HEK293 (cell line): ENCODE measurements around the gene EIF5A.

Source experiments
- GLIS1 ChIP-seq: fragments of 450-650 bp; formaldehyde crosslinking; IDR thresholded peaks from 2 replicates; pipeline ENCODE4 v1.5.1; 2016; ENCODE audit warnings: missing biosample characterization, missing genetic modification characterization
- HOXA7 ChIP-seq: sonication (generic); formaldehyde crosslinking; IDR thresholded peaks from 2 replicates; pipeline ENCODE4 v1.8.1; 2022; ENCODE audit warnings: missing genetic modification reagents, borderline replicate concordance
- HOXC10 ChIP-seq: sonication (generic); formaldehyde crosslinking; IDR thresholded peaks from 2 replicates; pipeline ENCODE4 v1.8.1; 2023; ENCODE audit warnings: mild to moderate bottlenecking, missing genetic modification reagents
- MZF1 ChIP-seq: fragments of 450-650 bp; formaldehyde crosslinking; IDR thresholded peaks from 2 replicates; pipeline ENCODE4 v1.5.1; 2017; ENCODE audit warnings: missing biosample characterization, missing genetic modification characterization, borderline replicate concordance
- OVOL3 ChIP-seq: fragments of 450-650 bp; formaldehyde crosslinking; IDR thresholded peaks from 2 replicates; pipeline ENCODE4 v1.5.1; 2016; ENCODE audit warnings: missing biosample characterization, missing genetic modification characterization
- PRDM1 ChIP-seq: fragments of 450-650 bp; formaldehyde crosslinking; IDR thresholded peaks from 2 replicates; pipeline ENCODE4; 2016; ENCODE audit warnings: missing biosample characterization, missing genetic modification characterization
- TCF7L2 ChIP-seq: IDR thresholded peaks from 2 replicates; pipeline ENCODE4 v1.6.1; 2011; ENCODE audit warnings: low read depth, mild to moderate bottlenecking, inconsistent platforms, low read length, moderate library complexity, borderline replicate concordance
- YY1 ChIP-seq: fragments of 450-650 bp; formaldehyde crosslinking; IDR thresholded peaks from 2 replicates; pipeline ENCODE4 v1.5.1; 2018; ENCODE audit warnings: missing biosample characterization, missing genetic modification characterization
- ZEB2 ChIP-seq: fragments of 450-650 bp; formaldehyde crosslinking; IDR thresholded peaks from 2 replicates; pipeline ENCODE4 v1.5.1; 2016; ENCODE audit warnings: missing biosample characterization, missing genetic modification characterization
- ZNF10 ChIP-seq: fragments of 450-650 bp; formaldehyde crosslinking; IDR thresholded peaks from 2 replicates; pipeline ENCODE4 v1.5.1; 2017; ENCODE audit warnings: missing biosample characterization, missing genetic modification characterization
- ZNF140 ChIP-seq: fragments of 450-650 bp; formaldehyde crosslinking; IDR thresholded peaks from 2 replicates; pipeline ENCODE4 v1.5.1; 2016; ENCODE audit warnings: missing biosample characterization, missing genetic modification characterization
- ZNF155 ChIP-seq: fragments of 450-650 bp; formaldehyde crosslinking; IDR thresholded peaks from 2 replicates; pipeline ENCODE4 v1.5.1; 2016; ENCODE audit warnings: missing biosample characterization, missing genetic modification characterization
- ZNF214 ChIP-seq: fragments of 450-650 bp; formaldehyde crosslinking; IDR thresholded peaks from 2 replicates; pipeline ENCODE4 v1.5.1; 2017; ENCODE audit warnings: missing biosample characterization, mild to moderate bottlenecking, missing genetic modification characterization, borderline replicate concordance
- ZNF239 ChIP-seq: fragments of 450-650 bp; formaldehyde crosslinking; IDR thresholded peaks from 2 replicates; pipeline ENCODE4 v1.5.1; 2016; ENCODE audit warnings: missing biosample characterization, missing genetic modification characterization
- ZNF341 ChIP-seq: fragments of 450-650 bp; formaldehyde crosslinking; IDR thresholded peaks from 2 replicates; pipeline ENCODE4; 2016; ENCODE audit warnings: low read depth, missing biosample characterization, missing genetic modification characterization
- ZNF366 ChIP-seq: fragments of 450-650 bp; formaldehyde crosslinking; conservative IDR thresholded peaks from 2 replicates; pipeline ENCODE4 v1.5.1; 2016; ENCODE audit warnings: missing biosample characterization, missing genetic modification characterization
- ZNF473 ChIP-seq: fragments of 450-650 bp; formaldehyde crosslinking; IDR thresholded peaks from 2 replicates; pipeline ENCODE4 v1.5.1; 2017; ENCODE audit warnings: missing biosample characterization, missing genetic modification characterization
- ZNF48 ChIP-seq: fragments of 450-650 bp; formaldehyde crosslinking; IDR thresholded peaks from 2 replicates; pipeline ENCODE4 v1.5.1; 2016; ENCODE audit warnings: missing biosample characterization, missing genetic modification characterization
- ZNF530 ChIP-seq: fragments of 450-650 bp; formaldehyde crosslinking; IDR thresholded peaks from 2 replicates; pipeline ENCODE4 v1.5.1; 2016; ENCODE audit warnings: low read depth, missing biosample characterization, missing genetic modification characterization
- ZNF544 ChIP-seq: fragments of 450-650 bp; formaldehyde crosslinking; IDR thresholded peaks from 2 replicates; pipeline ENCODE4 v1.5.0; 2017; ENCODE audit warnings: missing biosample characterization, missing genetic modification characterization
- ZNF623 ChIP-seq: fragments of 450-650 bp; formaldehyde crosslinking; IDR thresholded peaks from 2 replicates; pipeline ENCODE4 v1.5.1; 2016; ENCODE audit warnings: missing biosample characterization, missing genetic modification characterization
- ZNF629 ChIP-seq: fragments of 450-650 bp; formaldehyde crosslinking; IDR thresholded peaks from 2 replicates; pipeline ENCODE4 v1.5.1; 2017; ENCODE audit warnings: missing biosample characterization, missing genetic modification characterization
- ZNF747 ChIP-seq: fragments of 450-650 bp; formaldehyde crosslinking; IDR thresholded peaks from 2 replicates; pipeline ENCODE4 v1.5.1; 2016; ENCODE audit warnings: missing biosample characterization, missing genetic modification characterization
- ZNF76 ChIP-seq: fragments of 450-650 bp; formaldehyde crosslinking; IDR thresholded peaks from 2 replicates; pipeline ENCODE4; 2016; ENCODE audit warnings: low read depth, missing biosample characterization, missing genetic modification characterization, borderline replicate concordance
- ZNF830 ChIP-seq: fragments of 450-650 bp; IDR thresholded peaks from 2 replicates; pipeline ENCODE4 v1.5.0; 2018; ENCODE audit warnings: missing biosample characterization, missing genetic modification characterization, low read depth, mild to moderate bottlenecking, moderate library complexity
- ZSCAN30 ChIP-seq: fragments of 450-650 bp; IDR thresholded peaks from 2 replicates; pipeline ENCODE4 v1.5.1; 2018; ENCODE audit warnings: missing biosample characterization, mild to moderate bottlenecking, missing genetic modification characterization, moderate library complexity
- TF ChIP-seq, protein P1 (sequence below): fragments of 450-650 bp; formaldehyde crosslinking; IDR thresholded peaks from 2 replicates; pipeline ENCODE4 v1.5.1; 2016; ENCODE audit warnings: missing biosample characterization, missing genetic modification characterization
- TF ChIP-seq, protein P2 (sequence below): fragments of 450-650 bp; formaldehyde crosslinking; IDR thresholded peaks from 2 replicates; pipeline ENCODE4 v1.5.1; 2016; ENCODE audit warnings: missing biosample characterization, missing genetic modification characterization
- TF ChIP-seq, protein P3 (sequence below): fragments of 450-650 bp; formaldehyde crosslinking; IDR thresholded peaks from 2 replicates; pipeline ENCODE4 v1.5.1; 2016; ENCODE audit warnings: missing biosample characterization, missing genetic modification characterization
- TF ChIP-seq, protein P4 (sequence below): fragments of 450-650 bp; formaldehyde crosslinking; IDR thresholded peaks from 2 replicates; pipeline ENCODE4 v1.5.0; 2017; ENCODE audit warnings: missing biosample characterization, missing genetic modification characterization, borderline replicate concordance
- TF ChIP-seq, protein P5 (sequence below): fragments of 450-650 bp; formaldehyde crosslinking; IDR thresholded peaks from 2 replicates; pipeline ENCODE4 v1.5.1; 2016; ENCODE audit warnings: missing biosample characterization, missing genetic modification characterization, low read depth

The EIF5A gene

DNA sequence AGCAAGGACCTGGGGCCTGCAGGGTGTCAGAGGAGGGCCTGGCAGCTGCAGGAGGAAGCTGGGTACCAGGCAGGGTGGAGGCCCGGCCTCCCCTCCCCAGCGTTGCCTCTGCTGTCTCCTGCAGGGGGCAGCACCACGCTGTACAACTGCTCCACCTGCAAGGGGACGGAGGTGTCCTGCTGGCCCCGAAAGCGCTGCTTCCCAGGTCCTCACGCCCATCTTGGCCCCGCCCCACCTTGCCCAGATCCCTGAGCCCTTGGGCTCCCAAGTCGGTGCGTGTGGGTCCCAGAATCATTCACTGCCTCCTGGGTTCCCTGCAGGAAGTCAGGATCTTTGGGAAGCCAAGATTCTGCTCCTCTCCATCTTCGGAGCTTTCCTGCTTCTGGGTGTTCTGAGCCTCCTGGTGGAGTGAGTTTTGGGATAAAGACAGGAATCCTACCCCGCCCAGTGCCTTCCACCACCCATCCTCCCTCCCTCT lies 48.7 kb downstream of the EIF5A start (continued):
- TF ChIP-seq, protein P1, sequence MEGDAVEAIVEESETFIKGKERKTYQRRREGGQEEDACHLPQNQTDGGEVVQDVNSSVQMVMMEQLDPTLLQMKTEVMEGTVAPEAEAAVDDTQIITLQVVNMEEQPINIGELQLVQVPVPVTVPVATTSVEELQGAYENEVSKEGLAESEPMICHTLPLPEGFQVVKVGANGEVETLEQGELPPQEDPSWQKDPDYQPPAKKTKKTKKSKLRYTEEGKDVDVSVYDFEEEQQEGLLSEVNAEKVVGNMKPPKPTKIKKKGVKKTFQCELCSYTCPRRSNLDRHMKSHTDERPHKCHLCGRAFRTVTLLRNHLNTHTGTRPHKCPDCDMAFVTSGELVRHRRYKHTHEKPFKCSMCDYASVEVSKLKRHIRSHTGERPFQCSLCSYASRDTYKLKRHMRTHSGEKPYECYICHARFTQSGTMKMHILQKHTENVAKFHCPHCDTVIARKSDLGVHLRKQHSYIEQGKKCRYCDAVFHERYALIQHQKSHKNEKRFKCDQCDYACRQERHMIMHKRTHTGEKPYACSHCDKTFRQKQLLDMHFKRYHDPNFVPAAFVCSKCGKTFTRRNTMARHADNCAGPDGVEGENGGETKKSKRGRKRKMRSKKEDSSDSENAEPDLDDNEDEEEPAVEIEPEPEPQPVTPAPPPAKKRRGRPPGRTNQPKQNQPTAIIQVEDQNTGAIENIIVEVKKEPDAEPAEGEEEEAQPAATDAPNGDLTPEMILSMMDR (tag by site-specific recombination), result peak; percentile 93
- no peak for TF ChIP-seq HOXC10
- no peak for TF ChIP-seq ZNF473
- no peak for TF ChIP-seq HOXA7 (CRISPR knock-in tag)
- no peak for TF ChIP-seq ZNF239 (tag by site-specific recombination)
- no peak for TF ChIP-seq ZNF830 (tag by site-specific recombination)
- TF ChIP-seq, protein P2, sequence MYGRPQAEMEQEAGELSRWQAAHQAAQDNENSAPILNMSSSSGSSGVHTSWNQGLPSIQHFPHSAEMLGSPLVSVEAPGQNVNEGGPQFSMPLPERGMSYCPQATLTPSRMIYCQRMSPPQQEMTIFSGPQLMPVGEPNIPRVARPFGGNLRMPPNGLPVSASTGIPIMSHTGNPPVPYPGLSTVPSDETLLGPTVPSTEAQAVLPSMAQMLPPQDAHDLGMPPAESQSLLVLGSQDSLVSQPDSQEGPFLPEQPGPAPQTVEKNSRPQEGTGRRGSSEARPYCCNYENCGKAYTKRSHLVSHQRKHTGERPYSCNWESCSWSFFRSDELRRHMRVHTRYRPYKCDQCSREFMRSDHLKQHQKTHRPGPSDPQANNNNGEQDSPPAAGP (tag by site-specific recombination), result peak; percentile 78; the same call in 1 of the 2 replicates
- TF ChIP-seq ZNF76 (tag by site-specific recombination), result peak; percentile 71; the same call in 1 of the 2 replicates
- TF ChIP-seq MZF1, result no peak
- 0 out of 2 replicates have a peak, but pooled peaks have one; percentile 19 for TF ChIP-seq ZNF366 (tag by site-specific recombination)
- TF ChIP-seq ZNF341, result peak; percentile 44; the same call in 1 of the 2 replicates
- TF ChIP-seq OVOL3, result no peak
- peak; percentile 88 for TF ChIP-seq ZNF10
- TF ChIP-seq YY1 (tag by site-specific recombination), result no peak
- no peak for TF ChIP-seq ZNF155 (tag by site-specific recombination)
- peak; percentile 73 for TF ChIP-seq GLIS1 (tag by site-specific recombination)
- TF ChIP-seq ZNF48 (tag by site-specific recombination), result no peak
- TF ChIP-seq ZNF140 (tag by site-specific recombination), result no peak
- no peak for TF ChIP-seq ZNF747 (tag by site-specific recombination)
- TF ChIP-seq PRDM1 (tag by site-specific recombination), result no peak
- TF ChIP-seq, protein P3, sequence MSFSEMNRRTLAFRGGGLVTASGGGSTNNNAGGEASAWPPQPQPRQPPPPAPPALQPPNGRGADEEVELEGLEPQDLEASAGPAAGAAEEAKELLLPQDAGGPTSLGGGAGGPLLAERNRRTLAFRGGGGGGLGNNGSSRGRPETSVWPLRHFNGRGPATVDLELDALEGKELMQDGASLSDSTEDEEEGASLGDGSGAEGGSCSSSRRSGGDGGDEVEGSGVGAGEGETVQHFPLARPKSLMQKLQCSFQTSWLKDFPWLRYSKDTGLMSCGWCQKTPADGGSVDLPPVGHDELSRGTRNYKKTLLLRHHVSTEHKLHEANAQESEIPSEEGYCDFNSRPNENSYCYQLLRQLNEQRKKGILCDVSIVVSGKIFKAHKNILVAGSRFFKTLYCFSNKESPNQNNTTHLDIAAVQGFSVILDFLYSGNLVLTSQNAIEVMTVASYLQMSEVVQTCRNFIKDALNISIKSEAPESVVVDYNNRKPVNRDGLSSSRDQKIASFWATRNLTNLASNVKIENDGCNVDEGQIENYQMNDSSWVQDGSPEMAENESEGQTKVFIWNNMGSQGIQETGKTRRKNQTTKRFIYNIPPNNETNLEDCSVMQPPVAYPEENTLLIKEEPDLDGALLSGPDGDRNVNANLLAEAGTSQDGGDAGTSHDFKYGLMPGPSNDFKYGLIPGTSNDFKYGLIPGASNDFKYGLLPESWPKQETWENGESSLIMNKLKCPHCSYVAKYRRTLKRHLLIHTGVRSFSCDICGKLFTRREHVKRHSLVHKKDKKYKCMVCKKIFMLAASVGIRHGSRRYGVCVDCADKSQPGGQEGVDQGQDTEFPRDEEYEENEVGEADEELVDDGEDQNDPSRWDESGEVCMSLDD (tag by site-specific recombination), result peak; percentile 81
- TF ChIP-seq, protein P4, sequence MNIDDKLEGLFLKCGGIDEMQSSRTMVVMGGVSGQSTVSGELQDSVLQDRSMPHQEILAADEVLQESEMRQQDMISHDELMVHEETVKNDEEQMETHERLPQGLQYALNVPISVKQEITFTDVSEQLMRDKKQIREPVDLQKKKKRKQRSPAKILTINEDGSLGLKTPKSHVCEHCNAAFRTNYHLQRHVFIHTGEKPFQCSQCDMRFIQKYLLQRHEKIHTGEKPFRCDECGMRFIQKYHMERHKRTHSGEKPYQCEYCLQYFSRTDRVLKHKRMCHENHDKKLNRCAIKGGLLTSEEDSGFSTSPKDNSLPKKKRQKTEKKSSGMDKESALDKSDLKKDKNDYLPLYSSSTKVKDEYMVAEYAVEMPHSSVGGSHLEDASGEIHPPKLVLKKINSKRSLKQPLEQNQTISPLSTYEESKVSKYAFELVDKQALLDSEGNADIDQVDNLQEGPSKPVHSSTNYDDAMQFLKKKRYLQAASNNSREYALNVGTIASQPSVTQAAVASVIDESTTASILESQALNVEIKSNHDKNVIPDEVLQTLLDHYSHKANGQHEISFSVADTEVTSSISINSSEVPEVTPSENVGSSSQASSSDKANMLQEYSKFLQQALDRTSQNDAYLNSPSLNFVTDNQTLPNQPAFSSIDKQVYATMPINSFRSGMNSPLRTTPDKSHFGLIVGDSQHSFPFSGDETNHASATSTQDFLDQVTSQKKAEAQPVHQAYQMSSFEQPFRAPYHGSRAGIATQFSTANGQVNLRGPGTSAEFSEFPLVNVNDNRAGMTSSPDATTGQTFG, result no peak
- TF ChIP-seq ZNF214 (tag by site-specific recombination), result no peak
- TF ChIP-seq ZSCAN30 (tag by site-specific recombination), result peak; percentile 77; the same call in 1 of the 2 replicates
- peak; percentile 80 for TF ChIP-seq ZEB2 (tag by site-specific recombination)
- TF ChIP-seq, protein P5, sequence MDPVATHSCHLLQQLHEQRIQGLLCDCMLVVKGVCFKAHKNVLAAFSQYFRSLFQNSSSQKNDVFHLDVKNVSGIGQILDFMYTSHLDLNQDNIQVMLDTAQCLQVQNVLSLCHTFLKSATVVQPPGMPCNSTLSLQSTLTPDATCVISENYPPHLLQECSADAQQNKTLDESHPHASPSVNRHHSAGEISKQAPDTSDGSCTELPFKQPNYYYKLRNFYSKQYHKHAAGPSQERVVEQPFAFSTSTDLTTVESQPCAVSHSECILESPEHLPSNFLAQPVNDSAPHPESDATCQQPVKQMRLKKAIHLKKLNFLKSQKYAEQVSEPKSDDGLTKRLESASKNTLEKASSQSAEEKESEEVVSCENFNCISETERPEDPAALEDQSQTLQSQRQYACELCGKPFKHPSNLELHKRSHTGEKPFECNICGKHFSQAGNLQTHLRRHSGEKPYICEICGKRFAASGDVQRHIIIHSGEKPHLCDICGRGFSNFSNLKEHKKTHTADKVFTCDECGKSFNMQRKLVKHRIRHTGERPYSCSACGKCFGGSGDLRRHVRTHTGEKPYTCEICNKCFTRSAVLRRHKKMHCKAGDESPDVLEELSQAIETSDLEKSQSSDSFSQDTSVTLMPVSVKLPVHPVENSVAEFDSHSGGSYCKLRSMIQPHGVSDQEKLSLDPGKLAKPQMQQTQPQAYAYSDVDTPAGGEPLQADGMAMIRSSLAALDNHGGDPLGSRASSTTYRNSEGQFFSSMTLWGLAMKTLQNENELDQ (tag by site-specific recombination), result no peak
- TF ChIP-seq ZNF544, result no peak
- TF ChIP-seq ZNF623 (tag by site-specific recombination), result no peak
- peak; percentile 56 for TF ChIP-seq ZNF629 (tag by site-specific recombination)
- TF ChIP-seq ZNF530, result no peak
- no peak for TF ChIP-seq TCF7L2
